HepG2 (cell line): ENCODE results near the gene RPLP1. TPM values are rescaled to one million over a fixed set of nuclear protein-coding genes. Genes with fewer than 3 reads are reported as not detected.

ENCODE experiments used
- ATAC-seq: fragments of 200-7000 bp; cut with Tn5 transposase; 3 replicates; pipeline ENCODE4 v1.9.1; 2020; ENCODE audit warnings: mild to moderate bottlenecking, moderate library complexity
- BruUV-seq: library from RNA; stranded (reverse); fragments of 400-500 nt; replicated peaks from 2 replicates; lab custom pipeline; 2021; lab: Mats Ljungman, UMichigan
- CTCF ChIA-PET: fragments of 300-600 bp; formaldehyde crosslinking; extraction: SDS; loops from one replicate; lab custom pipeline; 2021; ENCODE audit warnings: low total read pairs, inconsistent platforms, low intra/inter-chr PET ratio; lab: Yijun Ruan, JAX
- POLR2A ChIA-PET: fragments of 350-600 bp; sonication (Branson Sonifier 250); formaldehyde crosslinking; loops from one replicate; lab custom pipeline; 2020; ENCODE audit warnings: antibody characterized with exemption, inconsistent platforms; lab: Yijun Ruan, JAX
- DNase-seq: peaks from one replicate; pipeline ENCODE4 v3.0.0-alpha.2; 2015; ENCODE audit warnings: low spot score
- FAIRE-seq: peaks from 3 replicates; lab custom pipeline; 2011; peaks lifted over from hg19 to GRCh38; lab: Jason Lieb, UNC
- H2AFZ ChIP-seq: one replicate; pipeline ENCODE4 v1.6.1; 2011; ENCODE audit warnings: low read length, inconsistent platforms
- H3K27ac ChIP-seq: fragments of 300-600 bp; 3 replicates; pipeline ENCODE4 v1.8.0; 2011; ENCODE audit warnings: mixed run types, mild to moderate bottlenecking, mixed read lengths, low read length, inconsistent platforms; ENCODE audit not compliant: insufficient read depth; ENCODE audit errors: extremely low read length
- H3K27me3 ChIP-seq, 2 experiments: fragments of 200-600 bp in 1 of 2; 2 replicates in 1 of 2; 3 replicates in 1 of 2; pipeline versions ENCODE4 v1.6.0 to v1.8.0; 2011; ENCODE audit warnings: low read length in 2 of 2, mild to moderate bottlenecking in 2 of 2, moderate library complexity in 2 of 2, inconsistent platforms in 1 of 2; ENCODE audit not compliant: insufficient read depth in 2 of 2, control insufficient read depth in 1 of 2
- H3K36me3 ChIP-seq, 2 experiments: fragments of 200-600 bp in 1 of 2; replicated peaks in 1 of 2; 2 replicates in 1 of 2; 3 replicates in 1 of 2; pipeline versions ENCODE4 v1.5.1 to v1.8.0; 2011; ENCODE audit warnings: low read length in 2 of 2, inconsistent platforms in 1 of 2; ENCODE audit not compliant: insufficient read depth in 2 of 2, control insufficient read depth in 1 of 2
- H3K4me1 ChIP-seq: 2 replicates; pipeline ENCODE4 v1.5.1; 2012; ENCODE audit warnings: low read length, inconsistent platforms; ENCODE audit not compliant: insufficient read depth
- H3K4me2 ChIP-seq: 2 replicates; pipeline ENCODE4 v1.6.0; 2011; ENCODE audit warnings: low read depth, low read length, inconsistent platforms
- H3K4me3 ChIP-seq, 3 experiments: fragments of 200-600 bp in 1 of 3; sonication (generic), shearing (Covaris generic) in 1 of 3; replicated peaks in 1 of 3; 2 replicates each; pipeline ENCODE4 v1.5.1; 2011 to 2016; ENCODE audit warnings: low read length in 3 of 3, inconsistent platforms in 2 of 3, low read depth in 2 of 3, mild to moderate bottlenecking in 2 of 3, control low read depth in 1 of 3, mixed read lengths in 1 of 3; ENCODE audit not compliant: insufficient read depth in 1 of 3
- H3K79me2 ChIP-seq: one replicate; pipeline ENCODE4 v1.6.1; 2011; ENCODE audit warnings: low read length, inconsistent platforms; ENCODE audit not compliant: insufficient read depth
- H3K9ac ChIP-seq: 2 replicates; pipeline ENCODE4 v1.6.0; 2011; ENCODE audit warnings: mild to moderate bottlenecking, low read depth, low read length, inconsistent platforms; ENCODE audit not compliant: insufficient read depth
- H3K9me3 ChIP-seq: 2 replicates; pipeline ENCODE4 v1.5.1; 2012; ENCODE audit warnings: mild to moderate bottlenecking, low read length
- H4K20me1 ChIP-seq: 2 replicates; pipeline ENCODE4 v1.6.0; 2011; ENCODE audit warnings: inconsistent platforms, mild to moderate bottlenecking, low read length, moderate library complexity; ENCODE audit not compliant: insufficient read depth
- FOXK1 ChIP-seq: sonication (generic); formaldehyde crosslinking; IDR thresholded peaks from 2 replicates; pipeline ENCODE4 v1.4.0; 2020; ENCODE audit warnings: low read depth, missing genetic modification reagents, borderline replicate concordance
- NFYB ChIP-seq: sonication (generic); formaldehyde crosslinking; IDR thresholded peaks from 2 replicates; pipeline ENCODE4 v1.4.0; 2020; ENCODE audit warnings: missing genetic modification reagents
- POLR2A ChIP-seq, 2 experiments: IDR thresholded peaks; 2 replicates each; pipeline ENCODE4 v1.6.1; 2011; ENCODE audit warnings: low read depth in 2 of 2, low read length in 2 of 2, mild to moderate bottlenecking in 1 of 2, moderate library complexity in 1 of 2; ENCODE audit not compliant: insufficient read depth in 1 of 2
- SRSF1 ChIP-seq: fragments of 200-400 bp; formaldehyde crosslinking; optimal IDR thresholded peaks from 2 replicates; pipeline ENCODE3; 2017; ENCODE audit warnings: mild to moderate bottlenecking, low read depth, low read length, moderate library complexity
- STAG1 ChIP-seq: sonication (generic); formaldehyde crosslinking; IDR thresholded peaks from 2 replicates; pipeline ENCODE4 v1.4.0; 2020; ENCODE audit warnings: missing genetic modification reagents
- TERF1 ChIP-seq: sonication (generic); formaldehyde crosslinking; IDR thresholded peaks from 2 replicates; pipeline ENCODE4 v1.8.0; 2022; ENCODE audit warnings: mild to moderate bottlenecking, missing genetic modification reagents, moderate library complexity
- ZBTB42 ChIP-seq: sonication (generic); formaldehyde crosslinking; IDR thresholded peaks from 2 replicates; pipeline ENCODE4 v1.5.0; 2020; ENCODE audit warnings: mild to moderate bottlenecking, missing genetic modification reagents
- ZFP90 ChIP-seq: sonication (generic); formaldehyde crosslinking; IDR thresholded peaks from 2 replicates; pipeline ENCODE4 v1.8.0; 2022; ENCODE audit warnings: missing genetic modification reagents, mild to moderate bottlenecking, inconsistent platforms, borderline replicate concordance
- ZFYVE20 ChIP-seq: sonication (generic); formaldehyde crosslinking; IDR thresholded peaks from 2 replicates; pipeline ENCODE4 v1.8.0; 2023; ENCODE audit warnings: low read depth, mild to moderate bottlenecking, moderate library complexity, missing genetic modification reagents, borderline replicate concordance
- ZNF546 ChIP-seq: sonication (generic); formaldehyde crosslinking; conservative IDR thresholded peaks from 2 replicates; pipeline ENCODE4 v1.8.1; 2023; ENCODE audit warnings: mild to moderate bottlenecking, missing genetic modification reagents
- WGBS: methylation state at CpG from one replicate; pipeline ENCODE4 v1.1.6; 2017; ENCODE audit warnings: low lambda C conversion rate; 5-methylcytosine and 5-hydroxymethylcytosine counted together
- in situ Hi-C: cut with HindIII; loops from 2 replicates; pipeline ENCODE4 v1.10.0; 2017; ENCODE audit warnings: low pct_unique_long_range_greater_than_20kb; ENCODE audit not compliant: extremely low pct_ligation_motif_present
- intact Hi-C: fragments of 100-400 bp; cut with micrococcal nuclease; formaldehyde crosslinking; loops from one replicate; pipeline ENCODE4 v1.10.0; 2022; ENCODE audit not compliant: unreplicated experiment
- polyA plus RNA-seq, 8 experiments: library from polyadenylated mRNA; depleted of rRNA in 3 of 8; stranded (reverse) in 7 of 8; unstranded in 1 of 8; fragments of >200 nt; fragmentation: Illumina TruSeq in 4 of 8; extraction: Trizol in 4 of 8; gene quantifications; 2 replicates each; pipeline versions ENCODE4 v1.2.1 to v1.2.3, GENCODE V29; 2011 to 2016; ENCODE audit warnings: low read depth in 4 of 8, missing spikeins in 1 of 8, mixed read lengths in 1 of 8; ENCODE audit not compliant: insufficient read depth in 1 of 8
- total RNA-seq, 5 experiments: library from RNA; depleted of rRNA; stranded (reverse); fragments of >200 nt; fragmentation: Illumina TruSeq; extraction: Trizol; gene quantifications; 2 replicates each; pipeline ENCODE4 v1.2.3, GENCODE V29; 2016; ENCODE audit warnings: low read depth in 1 of 5

Gene RPLP1
- total and polyA plus RNA-seq, 2 of the 13 experiments (the other 11 are each of a cell fraction or from before 2014, with no cell fraction given) = 817 to 929 TPM

- TF ChIP-seq STAG1 (CRISPR knock-in tag) = no peak
- TF ChIP-seq ZNF546 (CRISPR knock-in tag) = no peak
- no peak for TF ChIP-seq NFYB (CRISPR knock-in tag)
- no peak for TF ChIP-seq ZFP90
- no peak for TF ChIP-seq POLR2A (IDR thresholded peaks at IDR 0.05; ENCODE audit: insufficient read depth in 1 of 2, low read depth in 2 of 2, low read length in 2 of 2)
- TF ChIP-seq ZBTB42 = no peak
- TF ChIP-seq FOXK1 (CRISPR knock-in tag) = no peak
- no peak for TF ChIP-seq SRSF1
- TF ChIP-seq TERF1 (CRISPR knock-in tag) = no peak
- no peak for TF ChIP-seq ZFYVE20 (CRISPR knock-in tag)
- intact Hi-C loops = no loop called here
- in situ Hi-C loops = no loop called here
- H3K9ac ChIP-seq = no peak overlapping the region
- POLR2A ChIA-PET = no interaction called here
- no peak overlapping the region for H2AFZ ChIP-seq
- H3K27me3 ChIP-seq = peaks cover 1 to 38% of the 10 kb centered on the region in 2 experiments; a peak in 3 of 5 replicates
- no peaks in the 10 kb centered on the region for H3K79me2 ChIP-seq
- H3K4me1 ChIP-seq = no peaks in the 10 kb centered on the region
- ATAC-seq (no peak), FAIRE-seq (no peak), DNase-seq (no peak)
- no peaks in the 10 kb centered on the region for H4K20me1 ChIP-seq
- H3K4me3 ChIP-seq = no peak overlapping the region
- H3K9me3 ChIP-seq = no peaks in the 10 kb centered on the region
- no peak overlapping the region for H3K4me2 ChIP-seq
- WGBS = 11% methylated on average over 5 of the region's 8 CpGs
- BruUV-seq = no TSS peak
- no peaks in the 10 kb centered on the region for H3K36me3 ChIP-seq
- H3K27ac ChIP-seq = no peak overlapping the region
- CTCF ChIA-PET = no interaction called here
Measured at GRCh38 chr15:69501456-69501855, 48.8 kb downstream of the RPLP1 start.
